Lower leg skin (tissue), 3 donors: Measurements from ENCODE around the gene BACE2.

Experiments
- POLR2A ChIP-seq, 2 donors: fragments of 450-650 bp; IDR thresholded peaks; one replicate each; pipeline ENCODE4 v1.6.1; 2016 to 2017; ENCODE audit warnings: antibody characterized with exemption in 2 of 2, mild to moderate bottlenecking in 1 of 2, moderate library complexity in 1 of 2
- TF ChIP-seq, protein P1 (sequence below), 3 donors: fragments of 450-650 bp; IDR thresholded peaks; one replicate each; pipeline ENCODE4 v1.5.1; 2016; ENCODE audit warnings: antibody characterized with exemption in 3 of 3, mild to moderate bottlenecking in 3 of 3, moderate library complexity in 2 of 3

DNA sequence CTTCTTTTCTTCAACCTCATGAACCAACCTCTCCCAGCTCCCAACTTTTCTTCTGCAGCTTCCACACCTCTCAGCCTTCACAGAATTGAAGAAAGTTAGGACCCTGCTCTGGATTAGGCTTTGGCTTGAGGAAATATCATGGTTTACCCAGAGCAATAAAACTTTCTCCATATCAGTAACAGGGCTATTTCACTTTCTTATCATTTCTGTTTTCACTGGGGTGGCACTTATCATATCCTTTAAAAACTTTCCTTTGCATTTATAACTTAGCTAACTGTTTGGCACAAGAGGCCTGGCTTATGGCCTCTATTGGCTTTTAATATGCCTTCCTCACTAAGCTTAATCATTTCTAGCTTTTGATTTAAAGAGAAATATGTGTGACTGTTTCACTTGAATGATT is 139.3 kb downstream of the BACE2 start:
- TF ChIP-seq, protein P1, sequence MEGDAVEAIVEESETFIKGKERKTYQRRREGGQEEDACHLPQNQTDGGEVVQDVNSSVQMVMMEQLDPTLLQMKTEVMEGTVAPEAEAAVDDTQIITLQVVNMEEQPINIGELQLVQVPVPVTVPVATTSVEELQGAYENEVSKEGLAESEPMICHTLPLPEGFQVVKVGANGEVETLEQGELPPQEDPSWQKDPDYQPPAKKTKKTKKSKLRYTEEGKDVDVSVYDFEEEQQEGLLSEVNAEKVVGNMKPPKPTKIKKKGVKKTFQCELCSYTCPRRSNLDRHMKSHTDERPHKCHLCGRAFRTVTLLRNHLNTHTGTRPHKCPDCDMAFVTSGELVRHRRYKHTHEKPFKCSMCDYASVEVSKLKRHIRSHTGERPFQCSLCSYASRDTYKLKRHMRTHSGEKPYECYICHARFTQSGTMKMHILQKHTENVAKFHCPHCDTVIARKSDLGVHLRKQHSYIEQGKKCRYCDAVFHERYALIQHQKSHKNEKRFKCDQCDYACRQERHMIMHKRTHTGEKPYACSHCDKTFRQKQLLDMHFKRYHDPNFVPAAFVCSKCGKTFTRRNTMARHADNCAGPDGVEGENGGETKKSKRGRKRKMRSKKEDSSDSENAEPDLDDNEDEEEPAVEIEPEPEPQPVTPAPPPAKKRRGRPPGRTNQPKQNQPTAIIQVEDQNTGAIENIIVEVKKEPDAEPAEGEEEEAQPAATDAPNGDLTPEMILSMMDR (IDR thresholded peaks at IDR 0.05), result no peak
- no peak for TF ChIP-seq POLR2A (IDR thresholded peaks at IDR 0.05)
